Hematopoietic multipotent progenitor cell treated with erythropoietin and hydrocortisone succinate and interleukin-3 and kit ligand, for 17 days (in vitro differentiated cells): ENCODE data around the gene TMEM176A.
"Not testable (repeated sequence)": the region's sequence is repeated elsewhere in the genome, so short reads cannot be mapped to it uniquely, and the experiment has no call there.

Experiments used
- DNase-seq: peaks from one replicate; pipeline ENCODE4 v3.0.0-alpha.2; 2015; ENCODE audit warnings: low spot score

The TMEM176A gene

DNA sequence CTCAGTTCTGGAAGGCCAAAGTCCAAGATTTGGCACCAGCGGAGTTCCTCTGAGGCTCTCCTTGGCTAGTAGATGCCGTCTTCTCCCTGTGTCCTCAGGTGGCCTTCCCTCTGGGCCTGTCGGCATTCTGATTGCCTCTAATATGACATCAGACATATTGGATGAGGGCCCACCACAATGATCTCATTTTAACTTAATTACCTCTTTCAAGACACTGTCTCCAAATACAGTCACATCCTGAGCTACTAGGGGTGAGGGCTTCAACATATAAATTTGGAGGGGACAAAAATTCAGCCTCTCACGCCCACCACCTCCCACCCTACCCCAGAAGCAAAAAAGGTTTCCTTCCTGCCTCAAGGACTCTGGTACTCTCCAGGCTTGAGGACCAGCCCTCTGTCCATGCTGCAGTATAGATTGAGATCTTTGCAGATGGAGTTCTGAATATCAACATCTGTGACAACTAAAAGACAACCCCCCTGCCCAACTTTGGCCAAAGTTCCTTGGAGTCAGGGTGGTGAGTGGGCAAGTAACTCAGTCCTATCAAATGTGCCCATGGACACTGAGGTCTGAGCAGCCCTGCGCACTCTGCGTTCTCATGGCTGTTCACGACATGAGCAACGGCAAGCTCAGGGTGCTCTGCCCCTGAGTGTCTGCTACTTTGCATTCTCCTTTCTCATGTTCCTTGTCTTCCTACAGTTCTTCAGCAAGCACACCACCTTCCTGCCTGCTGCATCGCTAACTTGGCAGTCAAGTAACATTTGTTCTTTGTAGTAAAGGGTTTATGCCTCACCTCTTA is 11.9 kb upstream of the TMEM176A start:
- no peak for DNase-seq

DNA sequence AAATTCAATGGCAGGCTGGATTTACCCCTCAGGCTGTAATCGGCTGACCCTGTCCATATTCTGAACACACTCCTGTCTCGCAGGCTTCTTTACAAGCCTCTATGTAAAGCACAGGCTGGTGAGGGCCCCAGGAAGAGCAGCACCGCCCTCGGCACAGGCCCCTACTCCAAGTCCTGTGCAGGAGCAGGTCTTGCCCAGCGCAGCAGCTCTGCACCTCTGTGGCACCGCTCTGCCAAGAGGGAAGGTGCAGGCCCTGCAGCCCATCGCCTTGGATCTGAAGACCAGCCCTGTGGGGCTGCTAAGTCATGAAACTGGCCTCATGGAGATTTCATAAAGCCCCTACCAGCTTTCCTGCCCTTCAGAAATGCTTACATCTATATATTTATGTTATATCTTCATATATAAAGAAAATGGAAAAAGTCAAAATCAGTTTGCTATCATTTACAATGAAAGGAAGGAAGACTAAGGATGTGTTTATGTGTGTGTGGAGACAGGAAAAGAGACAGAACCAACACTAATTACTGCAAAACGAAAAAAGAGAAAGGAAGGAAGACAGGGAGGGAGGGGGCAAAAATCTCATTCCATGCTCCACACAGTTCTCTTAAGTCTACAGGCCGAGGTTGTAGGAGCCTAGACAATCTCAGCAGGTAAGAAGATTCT is 10.0 kb upstream of the TMEM176A start:
- DNase-seq = no peak

DNA sequence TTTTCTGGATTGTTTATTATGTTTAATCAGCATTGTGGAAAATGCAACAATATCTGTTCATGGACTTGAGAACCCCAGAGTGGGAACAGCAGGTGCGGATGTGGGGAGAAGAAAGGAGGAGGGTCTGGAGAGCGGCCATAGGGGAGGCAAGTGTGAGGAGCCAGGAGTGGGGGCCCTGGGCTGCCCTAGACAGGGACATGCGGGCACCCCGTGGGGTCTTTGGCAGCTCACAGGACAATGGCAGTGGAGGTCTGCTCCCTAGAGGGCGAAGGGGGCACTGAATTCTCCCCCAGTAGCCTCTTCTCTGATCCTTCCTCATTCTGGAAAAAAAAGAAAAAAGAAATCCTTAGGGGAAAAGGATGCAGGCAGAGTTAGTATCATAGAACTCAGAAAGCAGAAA is 9.3 kb upstream of the TMEM176A start:
- DNase-seq = no peak

DNA sequence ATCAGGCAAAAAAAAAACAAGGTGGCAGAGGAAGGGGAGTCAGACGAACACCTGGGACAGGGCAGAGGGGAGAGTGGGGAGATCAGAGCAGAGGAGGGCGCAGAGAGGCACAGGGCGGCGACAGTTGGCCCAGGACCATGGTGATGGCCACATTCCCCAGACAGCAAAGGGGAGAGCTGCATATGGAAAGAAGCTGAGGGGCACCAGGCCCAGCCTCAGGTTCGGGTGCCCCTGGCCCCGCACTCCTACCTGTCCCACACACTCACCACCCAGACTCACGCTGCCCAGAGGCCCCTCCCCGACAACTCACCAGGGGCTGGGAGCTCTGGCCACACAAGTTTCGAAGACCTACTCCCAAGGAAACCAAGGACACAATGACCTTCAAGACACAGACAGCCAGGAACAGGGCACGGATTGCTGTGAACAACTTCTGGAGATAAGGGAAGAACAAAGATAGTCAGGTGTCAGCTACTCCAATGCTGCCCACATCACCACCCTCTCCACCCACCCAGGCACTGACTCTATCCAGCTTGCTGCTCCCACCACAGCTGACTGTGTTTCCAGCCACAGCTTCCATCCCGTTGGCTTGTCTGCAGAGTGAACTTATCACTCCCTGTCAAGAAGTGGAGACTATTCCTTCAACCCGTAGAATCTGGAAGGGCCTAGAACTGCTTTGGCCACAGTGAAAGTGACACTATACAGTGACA is 8.7 kb upstream of the TMEM176A start:
- no peak for DNase-seq

DNA sequence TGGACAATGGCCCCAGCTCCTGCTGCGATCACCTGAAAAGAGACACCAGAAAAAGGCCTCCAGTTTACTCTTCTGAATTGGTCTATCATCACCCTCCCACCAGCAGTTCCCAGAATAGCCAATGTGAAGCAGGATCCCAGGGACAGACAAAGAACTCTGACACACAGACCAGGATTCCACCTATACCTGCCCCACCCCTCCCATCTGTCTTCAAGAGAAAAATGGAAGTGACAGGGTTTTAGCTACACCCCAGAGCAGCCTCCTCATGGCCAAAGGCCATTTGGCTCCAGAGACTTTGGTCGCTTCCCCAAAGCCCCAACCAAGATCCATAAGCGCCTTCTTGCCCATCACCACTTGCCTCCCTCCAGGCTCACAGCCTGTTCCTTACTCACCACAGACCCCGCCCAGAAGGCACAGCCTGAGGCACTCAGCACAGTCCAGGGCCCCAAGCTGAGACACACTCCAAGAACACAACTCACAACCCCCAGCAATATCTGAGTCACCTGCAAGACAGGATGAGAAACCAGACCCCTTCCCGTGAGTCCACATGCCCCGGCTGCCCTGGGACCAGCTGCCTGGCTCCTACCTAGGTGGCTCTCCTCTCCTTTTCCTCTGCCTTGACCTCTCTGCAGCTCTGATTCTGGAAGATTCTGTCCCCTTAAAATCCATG is 6.9 kb upstream of the TMEM176A start:
- no peak for DNase-seq

DNA sequence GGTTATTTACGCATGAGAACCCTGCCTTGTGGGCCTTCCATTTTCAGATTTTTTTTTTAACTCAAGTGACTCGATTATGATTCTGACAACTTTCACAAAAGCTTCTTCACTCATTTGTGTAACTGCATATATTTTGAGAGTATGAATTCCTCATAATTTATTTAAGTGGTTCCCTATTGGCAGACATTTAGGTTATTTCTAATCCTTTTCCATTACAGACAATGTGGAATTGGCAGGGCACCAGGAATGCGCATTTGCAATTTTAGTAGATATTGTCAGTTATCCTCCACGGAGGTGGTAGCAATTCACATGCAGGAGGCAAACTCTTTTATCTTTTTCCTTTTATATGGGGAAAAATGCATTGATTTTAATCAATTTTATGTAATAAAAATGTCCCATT is 2.9 kb upstream of the TMEM176A start:
- no peak for DNase-seq

DNA sequence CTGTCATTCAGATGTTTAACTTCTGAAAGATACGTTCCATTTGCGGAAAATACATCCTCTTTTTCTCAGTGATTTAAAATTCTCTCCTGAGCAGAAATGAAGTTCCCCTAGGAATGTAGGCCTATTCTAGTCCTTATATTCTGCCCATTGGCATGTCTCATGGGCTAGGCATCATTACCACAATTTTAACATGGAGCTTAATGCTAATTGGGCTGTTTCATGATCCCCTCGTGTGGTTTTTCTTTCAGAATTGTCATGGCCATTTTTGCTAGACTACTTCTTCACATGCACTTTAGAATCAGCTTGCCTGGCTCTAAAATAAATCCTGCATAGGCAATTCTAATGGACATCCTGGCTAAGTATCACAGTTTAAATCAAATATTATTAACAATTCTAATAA is 1.4 kb upstream of the TMEM176A start:
- DNase-seq = no peak

DNA sequence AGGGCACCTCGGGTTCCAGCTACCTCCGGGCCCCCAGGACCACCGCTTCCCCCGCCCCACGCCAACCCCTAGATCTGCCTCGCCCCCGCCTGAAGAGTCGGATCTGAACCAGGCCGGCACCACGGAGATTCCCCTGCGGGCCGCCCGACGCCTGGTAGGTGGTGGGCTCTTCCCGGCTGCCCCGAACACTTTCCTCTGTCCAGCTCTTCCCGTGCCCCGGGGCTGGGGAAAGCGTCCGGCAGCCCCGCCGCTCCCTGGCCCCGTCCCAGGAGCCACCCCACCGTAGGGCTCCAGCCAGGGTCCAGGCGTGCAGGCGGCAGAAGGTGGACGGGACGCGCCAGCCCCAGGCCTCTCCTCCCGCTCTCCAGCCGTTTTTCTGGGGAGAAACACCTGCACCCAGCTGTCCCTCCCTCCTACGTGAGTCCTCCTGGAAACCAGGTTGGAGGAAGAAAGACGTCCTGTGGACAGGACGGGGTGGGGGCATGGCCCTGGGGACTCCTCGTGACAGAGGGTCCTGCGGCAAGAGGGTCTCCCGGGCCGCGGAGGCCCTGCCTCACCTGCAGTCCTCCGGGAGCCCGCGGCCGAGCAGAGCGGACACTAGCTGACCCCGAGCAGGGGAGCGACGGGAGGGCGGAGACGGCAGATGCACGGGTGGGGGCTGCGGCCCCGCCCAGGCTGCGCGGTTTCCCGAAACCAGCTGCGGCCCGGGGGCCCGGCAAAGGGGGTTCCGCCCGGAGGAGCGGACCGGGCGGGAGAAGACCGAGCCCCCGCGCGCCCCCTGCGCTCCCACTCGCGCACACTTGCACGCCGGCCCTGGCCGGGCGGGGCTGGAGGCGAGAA is 608 bp upstream of the TMEM176A start, which contains the start of gene TMEM176B:
Gene TMEM176B (minus strand): TSS at position 624 of the 840 bp plus-strand sequence. CDS start 3,795 bp downstream, outside the sequence.
- DNase-seq = no peak

DNA sequence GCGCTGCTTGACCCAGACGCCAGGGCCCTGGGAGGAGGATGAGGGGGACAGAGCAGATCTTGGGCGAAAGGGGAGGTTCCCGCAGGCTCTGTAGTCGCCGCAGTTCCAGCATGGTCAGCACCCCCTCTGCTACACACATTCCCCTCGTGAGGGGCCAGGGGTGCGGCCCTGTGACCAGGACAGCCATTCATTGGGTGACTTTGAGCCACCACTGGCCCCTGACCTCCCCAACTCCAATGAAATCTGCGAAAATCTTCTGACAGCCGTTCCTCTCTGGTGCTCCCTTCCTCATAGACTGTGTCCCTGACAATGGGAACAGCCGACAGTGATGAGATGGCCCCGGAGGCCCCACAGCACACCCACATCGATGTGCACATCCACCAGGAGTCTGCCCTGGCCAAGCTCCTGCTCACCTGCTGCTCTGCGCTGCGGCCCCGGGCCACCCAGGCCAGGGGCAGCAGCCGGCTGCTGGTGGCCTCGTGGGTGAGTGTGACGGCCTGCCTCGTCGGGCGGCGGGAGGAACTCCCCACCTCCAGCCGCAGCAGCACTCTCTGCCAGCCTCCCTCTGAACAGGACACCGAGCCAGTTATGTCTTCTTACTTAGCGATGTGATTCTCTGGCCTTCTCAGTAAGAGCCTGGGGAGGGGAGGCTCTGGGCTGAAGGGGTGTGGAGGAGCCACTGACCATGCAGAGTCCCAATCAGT is 825 bp downstream of the TMEM176A start:
- DNase-seq = no peak

DNA sequence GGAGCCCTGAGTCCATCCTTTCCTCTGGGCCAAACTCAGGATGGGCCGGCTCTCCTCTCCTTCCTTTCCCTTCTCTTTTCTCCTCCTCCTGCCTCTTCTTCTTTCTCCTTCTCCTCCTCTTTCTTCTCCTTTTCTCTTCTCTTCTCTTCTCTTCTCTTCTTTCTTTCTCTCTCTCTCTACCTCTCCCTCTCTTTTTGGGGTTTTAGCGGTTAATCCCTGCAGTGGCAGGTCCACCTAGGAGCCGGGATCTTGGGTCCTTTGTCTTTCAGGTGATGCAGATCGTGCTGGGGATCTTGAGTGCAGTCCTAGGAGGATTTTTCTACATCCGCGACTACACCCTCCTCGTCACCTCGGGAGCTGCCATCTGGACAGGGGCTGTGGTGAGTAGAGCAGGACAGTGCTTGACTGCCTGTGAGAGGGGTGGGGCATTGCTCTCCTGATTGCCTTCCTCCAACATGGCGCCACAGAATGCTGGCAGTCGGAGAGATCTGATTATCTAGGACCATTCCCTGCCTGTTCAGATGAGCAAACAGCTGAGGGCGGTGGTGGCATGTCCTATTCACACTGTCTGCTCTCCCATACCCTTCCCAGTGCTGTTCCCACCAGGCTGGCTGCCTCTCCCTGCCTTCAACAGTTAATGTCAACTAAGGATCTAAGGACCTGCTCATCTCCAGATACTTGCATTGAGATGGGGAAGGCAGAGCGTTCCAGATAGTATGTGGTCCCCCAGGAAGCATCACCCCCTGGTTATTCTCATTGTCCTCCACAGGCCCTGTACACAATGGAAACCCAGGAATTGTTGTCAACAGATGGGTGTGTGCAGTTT is 1.6 kb downstream of the TMEM176A start:
- no peak for DNase-seq

DNA sequence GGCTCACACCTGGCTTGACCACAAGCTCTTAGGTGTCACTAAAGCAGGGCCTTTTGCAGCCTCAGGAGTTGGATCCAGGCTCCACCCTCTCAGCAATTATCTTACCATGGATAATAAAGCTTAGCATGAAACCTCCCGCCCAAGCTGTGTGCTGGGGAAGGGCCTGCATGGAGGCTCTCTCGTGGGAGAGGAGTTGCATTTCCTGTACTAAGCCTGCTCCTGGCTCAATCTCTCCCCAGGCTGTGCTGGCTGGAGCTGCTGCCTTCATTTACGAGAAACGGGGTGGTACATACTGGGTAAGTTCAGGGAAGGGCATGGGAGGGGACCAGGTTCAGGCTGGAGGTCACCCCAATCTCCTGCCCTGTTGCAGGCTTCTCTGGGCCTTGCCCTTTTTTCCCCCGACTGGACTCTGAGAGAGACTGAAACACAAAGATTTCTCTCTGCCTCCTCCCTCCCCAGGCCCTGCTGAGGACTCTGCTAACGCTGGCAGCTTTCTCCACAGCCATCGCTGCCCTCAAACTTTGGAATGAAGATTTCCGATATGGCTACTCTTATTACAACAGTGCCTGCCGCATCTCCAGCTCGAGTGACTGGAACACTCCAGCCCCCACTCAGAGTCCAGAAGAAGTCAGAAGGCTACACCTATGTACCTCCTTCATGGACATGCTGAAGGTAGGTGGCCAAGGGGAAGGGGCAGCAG is 2.7 kb downstream of the TMEM176A start:
- DNase-seq = no peak

DNA sequence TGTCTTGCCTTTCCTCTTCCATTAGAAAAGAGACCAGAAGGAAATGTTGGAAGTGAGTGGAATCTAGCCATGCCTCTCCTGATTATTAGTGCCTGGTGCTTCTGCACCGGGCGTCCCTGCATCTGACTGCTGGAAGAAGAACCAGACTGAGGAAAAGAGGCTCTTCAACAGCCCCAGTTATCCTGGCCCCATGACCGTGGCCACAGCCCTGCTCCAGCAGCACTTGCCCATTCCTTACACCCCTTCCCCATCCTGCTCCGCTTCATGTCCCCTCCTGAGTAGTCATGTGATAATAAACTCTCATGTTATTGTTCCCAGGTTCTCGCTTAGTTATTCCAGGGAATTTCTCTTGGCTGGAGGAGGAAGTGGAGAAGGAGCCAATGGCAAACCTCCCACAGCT is 4.2 kb downstream of the TMEM176A start:
- DNase-seq = no peak

DNA sequence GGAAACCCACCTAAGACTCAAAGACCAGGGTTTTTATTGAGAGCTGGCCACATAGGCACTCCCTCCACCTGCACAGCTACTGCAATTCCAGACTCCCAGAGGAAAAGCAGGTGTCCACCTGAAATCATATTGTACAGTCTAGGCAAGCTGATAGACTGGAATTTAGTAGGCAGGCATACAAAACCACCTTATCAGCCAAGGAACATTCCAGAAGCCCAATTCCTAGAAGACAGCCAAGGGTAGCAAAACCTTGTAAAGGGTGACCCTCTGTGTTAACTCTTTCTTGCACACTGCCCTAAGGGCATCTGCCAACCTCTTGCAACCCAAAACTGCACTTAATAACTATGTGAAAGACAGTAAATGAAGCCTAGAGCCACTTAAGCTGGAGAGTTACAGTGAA is 5.3 kb downstream of the TMEM176A start:
- DNase-seq = no peak

DNA sequence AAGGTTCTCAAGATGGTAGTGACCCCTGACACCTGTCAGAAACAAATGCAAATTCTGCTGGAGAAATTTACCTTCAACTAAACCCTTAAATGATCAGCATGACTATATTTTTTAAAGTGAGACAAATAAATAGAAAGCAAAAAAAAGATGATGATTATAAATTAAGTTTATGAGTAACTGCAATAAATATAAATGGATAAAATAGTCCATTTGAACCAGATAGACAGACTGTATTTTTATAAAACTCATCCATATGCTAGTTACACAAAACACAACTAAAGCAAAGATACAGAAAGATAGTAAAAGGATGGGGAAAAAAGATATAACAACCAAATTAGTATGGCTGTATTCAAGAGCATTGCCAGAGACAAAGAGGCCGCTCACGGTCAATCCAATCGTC is 5.9 kb downstream of the TMEM176A start:
- DNase-seq = no peak

DNA sequence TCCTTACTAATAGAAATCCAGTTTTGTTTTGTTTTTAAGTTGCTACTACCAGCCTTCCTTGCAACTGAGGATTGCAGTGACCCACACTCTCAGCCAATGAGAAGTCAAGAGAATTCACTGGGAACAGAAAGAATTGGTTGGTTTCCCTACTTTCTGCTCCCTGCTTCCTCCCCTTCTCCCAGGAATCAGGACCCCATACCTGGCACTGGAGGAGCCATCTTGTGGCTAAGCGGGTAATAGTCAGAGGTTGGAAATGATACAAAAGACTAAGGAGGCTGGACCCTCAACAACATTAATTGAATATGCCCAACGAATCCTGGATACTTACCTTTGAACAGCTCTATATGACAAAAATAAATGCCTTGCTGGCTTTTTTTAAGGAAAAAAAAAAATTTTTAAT is 6.3 kb downstream of the TMEM176A start:
- DNase-seq = no peak

DNA sequence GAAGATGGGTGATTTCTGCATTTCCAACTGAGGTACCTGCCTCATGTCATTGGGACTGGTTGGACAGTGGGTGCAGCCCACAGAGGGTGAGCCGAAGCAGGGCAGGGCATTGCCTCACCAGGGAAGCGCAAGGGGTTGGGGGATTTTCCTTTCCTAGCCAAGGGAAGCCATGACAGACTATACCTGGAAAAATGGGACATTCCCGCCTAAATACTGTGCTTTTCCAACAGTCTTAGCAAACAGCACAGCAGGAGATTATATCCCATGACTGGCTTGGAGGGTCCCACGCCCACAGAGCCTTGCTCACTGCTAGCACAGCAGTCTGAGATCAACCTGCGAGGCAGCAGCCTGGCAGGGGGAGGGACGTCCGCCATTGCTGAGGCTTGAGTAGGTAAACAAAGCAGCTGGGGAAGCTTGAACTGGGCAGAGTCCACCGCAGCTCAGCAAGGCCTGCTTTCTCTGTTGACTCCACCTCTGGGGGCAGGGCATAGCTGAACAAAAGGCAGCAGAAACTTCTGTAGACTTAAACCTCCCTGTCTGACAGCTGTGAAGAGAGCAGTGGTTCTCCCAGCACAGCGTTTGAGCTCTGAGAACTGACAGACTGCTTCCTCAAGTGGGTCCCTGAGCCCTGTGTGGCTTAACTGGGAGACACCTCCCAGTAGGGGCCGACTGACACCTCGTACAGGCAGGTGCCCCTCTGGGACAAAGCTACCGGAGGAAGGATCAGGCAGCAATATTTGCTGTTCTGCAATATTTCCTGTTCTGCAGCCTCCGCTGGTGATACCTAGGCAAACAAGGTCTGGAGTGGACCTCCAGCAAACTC is 7.3 kb downstream of the TMEM176A start:
- DNase-seq = not testable (repeated sequence)

DNA sequence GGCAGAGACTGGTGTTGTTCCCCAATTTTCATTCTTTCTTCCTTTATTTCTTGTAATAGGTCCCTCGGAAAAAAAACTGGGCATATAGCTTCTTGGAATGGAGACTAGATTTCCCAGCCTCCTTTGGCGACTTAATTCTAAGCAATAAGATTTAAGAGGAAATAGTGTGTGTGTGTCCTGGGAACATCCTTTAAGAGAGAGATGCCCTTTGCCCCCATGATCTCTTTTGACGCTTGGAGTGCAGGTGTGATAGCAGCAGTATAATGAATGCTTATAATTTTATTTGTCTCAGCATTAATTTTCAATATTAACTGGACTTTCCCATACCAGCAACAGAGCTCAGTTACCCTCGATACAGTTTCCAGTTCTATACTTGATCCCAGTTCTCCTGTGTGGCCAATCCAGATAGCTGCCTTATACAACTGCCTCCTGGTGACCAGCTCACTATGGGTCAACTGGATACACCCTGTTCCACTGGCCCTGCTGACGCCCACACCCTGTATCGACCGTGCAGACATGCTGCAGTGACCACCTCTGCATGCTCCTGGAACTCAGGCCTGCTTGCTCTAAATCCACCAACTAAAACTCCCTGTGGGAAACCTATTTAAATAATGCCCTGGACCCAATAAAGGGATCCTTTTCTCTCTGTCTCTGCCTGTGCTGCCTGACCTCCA is 13.9 kb downstream of the TMEM176A start:
- DNase-seq = no peak

DNA sequence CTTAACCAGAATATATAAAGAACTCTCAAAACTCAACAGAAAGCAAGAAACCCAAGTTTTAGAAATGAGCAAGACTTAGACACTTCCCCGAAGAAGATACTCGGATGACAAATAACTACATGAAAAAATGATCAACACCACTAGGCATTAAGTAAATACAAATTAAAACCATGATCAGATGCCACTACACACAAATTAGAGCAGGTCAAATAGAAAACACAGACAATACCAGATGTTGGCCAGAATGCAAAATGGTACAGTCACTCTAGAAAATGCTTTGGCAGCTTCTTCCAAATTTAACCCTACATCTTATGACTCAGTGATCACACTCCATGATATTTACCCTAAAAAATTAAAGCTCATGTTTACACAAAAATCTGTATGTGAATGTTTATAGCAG is 18.4 kb downstream of the TMEM176A start:
- no peak for DNase-seq
